Fibroblast of lung (primary cell): ENCODE results near the gene ARHGEF7.

Experiments used
- CTCF ChIP-seq, 2 donors: IDR thresholded peaks in 1 of 2; conservative IDR thresholded peaks in 1 of 2; 1 replicate in 1 of 2; 2 replicates in 1 of 2; pipeline ENCODE4 v1.5.1; 2011 to 2012; ENCODE audit warnings: low read length in 2 of 2, control low read depth in 1 of 2, inconsistent platforms in 1 of 2, low read depth in 1 of 2, mild to moderate bottlenecking in 1 of 2
- EZH2 ChIP-seq: IDR thresholded peaks from 2 replicates; pipeline ENCODE4 v1.5.1; 2012; ENCODE audit warnings: low read length, control low read depth, mild to moderate bottlenecking; ENCODE audit errors: missing control alignments

GRCh38 chr13:111219950-111220349, 104.8 kb downstream of the ARHGEF7 start:
- no peak for TF ChIP-seq CTCF (conservative IDR thresholded peaks at IDR 0.05 in 1 of 2, IDR thresholded peaks at IDR 0.05 in 1 of 2; ENCODE audit: low read depth in 1 of 2, low read length in 2 of 2)
- TF ChIP-seq EZH2, result no peak
